Sigmoid colon (tissue), 7 donors: Measurements from ENCODE around the gene PDK2. TPM values are rescaled to one million over a fixed set of nuclear protein-coding genes. Genes with fewer than 3 reads are reported as not detected.

Source experiments
- DNase-seq: peaks from one replicate; pipeline ENCODE4 v3.0.0-alpha.2; 2019
- H3K27ac ChIP-seq, 4 donors: fragments of 200-600 bp; sonication (generic); one replicate each; pipeline ENCODE4 v1.5.1; 2016 to 2019; ENCODE audit warnings: mild to moderate bottlenecking in 1 of 4
- H3K27me3 ChIP-seq, 3 donors: fragments of 200-600 bp; sonication (generic); one replicate each; pipeline ENCODE4 v1.5.1; 2019; ENCODE audit warnings: mild to moderate bottlenecking in 1 of 3
- H3K36me3 ChIP-seq, 4 donors: fragments of 200-600 bp; sonication (generic); one replicate each; pipeline ENCODE4 v1.5.1; 2016 to 2019
- H3K4me1 ChIP-seq, 4 donors: fragments of 200-600 bp; sonication (generic); one replicate each; pipeline ENCODE4 v1.5.1; 2017 to 2019
- H3K4me3 ChIP-seq, 4 donors: fragments of 200-600 bp; sonication (generic); one replicate each; pipeline ENCODE4 v1.5.1; 2017 to 2019; ENCODE audit warnings: mild to moderate bottlenecking in 2 of 4, moderate library complexity in 1 of 4
- H3K9me3 ChIP-seq, 4 donors: fragments of 200-600 bp in 3 of 4; sonication (generic) in 3 of 4; one replicate each; pipeline versions ENCODE4 v1.5.1 to v1.6.1; 2013 to 2019
- EP300 ChIP-seq, 4 donors: sonication (generic); formaldehyde crosslinking; IDR thresholded peaks; one replicate each; pipeline ENCODE4 v1.6.1; 2017; ENCODE audit warnings: antibody characterized with exemption in 4 of 4
- POLR2A ChIP-seq, 2 donors: fragments of 450-650 bp; IDR thresholded peaks; one replicate each; pipeline ENCODE4 v1.6.1; 2016; ENCODE audit warnings: antibody characterized with exemption in 2 of 2, mild to moderate bottlenecking in 2 of 2, moderate library complexity in 2 of 2
- POLR2AphosphoS5 ChIP-seq, 4 donors: sonication (generic); formaldehyde crosslinking; IDR thresholded peaks; one replicate each; pipeline ENCODE4 v1.6.1; 2017; ENCODE audit warnings: antibody characterized with exemption in 4 of 4
- WGBS, 2 donors: extraction: QIAGEN DNeasy Blood & Tissue Kit; methylation state at CpG; one replicate each; pipeline ENCODE4 v1.1.7; 2013; 5-methylcytosine and 5-hydroxymethylcytosine counted together
- intact Hi-C: fragments of 100-400 bp; cut with DNase I; formaldehyde crosslinking; loops from one replicate; pipeline ENCODE4 v1.15.1; 2023
- polyA plus RNA-seq, 3 donors: library from polyadenylated mRNA; stranded (reverse); fragments of 200-250 nt; gene quantifications; one replicate each; pipeline ENCODE4 v1.2.3, GENCODE V29; 2013
- total RNA-seq, 4 donors: library from RNA; depleted of rRNA; stranded (reverse); fragments of >200 nt; gene quantifications; one replicate each; pipeline ENCODE4 v1.1.0, GENCODE V29; 2016
- TF ChIP-seq, protein P1 (sequence below), 4 experiments: fragments of 450-650 bp in 3 of 4; fragments of 200-600 bp in 1 of 4; IDR thresholded peaks; one replicate each; pipeline ENCODE4 v1.5.1; 2016 to 2019; ENCODE audit warnings: antibody characterized with exemption in 4 of 4, mild to moderate bottlenecking in 3 of 4, moderate library complexity in 2 of 4
- donor health status: healthy with polysubstance abuse.
- donor health status: Bipolar disorder and iron deficiency.
- donor health status: healthy.

PDK2 gene
- total and polyA plus RNA-seq, 7 donors = 23.1 to 82.8 (median 43.9) TPM

DNA sequence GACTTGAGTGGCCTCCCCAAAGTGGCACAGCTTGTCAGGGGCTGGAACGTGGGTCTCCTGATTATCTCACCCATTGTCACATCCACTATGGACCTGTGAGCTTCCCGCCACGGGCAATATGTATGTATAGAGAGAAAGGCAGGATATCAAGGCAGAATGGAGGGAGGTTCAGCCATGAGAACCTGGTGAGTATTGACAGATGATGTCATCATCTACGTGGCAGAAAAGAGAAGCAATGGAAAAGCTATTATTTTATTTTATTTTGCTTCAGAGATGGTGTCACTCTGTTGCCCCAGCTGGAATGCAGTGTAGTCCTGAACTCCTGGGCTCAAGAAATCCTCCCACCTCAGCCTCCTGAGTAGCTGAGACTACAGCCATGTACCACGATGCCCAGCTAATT is 13.4 kb upstream of the PDK2 start:
- TF ChIP-seq POLR2AphosphoS5 (IDR thresholded peaks at IDR 0.05) (no peak), POLR2A (IDR thresholded peaks at IDR 0.05) (no peak), EP300 (IDR thresholded peaks at IDR 0.05) (no peak)
- TF ChIP-seq, protein P1, sequence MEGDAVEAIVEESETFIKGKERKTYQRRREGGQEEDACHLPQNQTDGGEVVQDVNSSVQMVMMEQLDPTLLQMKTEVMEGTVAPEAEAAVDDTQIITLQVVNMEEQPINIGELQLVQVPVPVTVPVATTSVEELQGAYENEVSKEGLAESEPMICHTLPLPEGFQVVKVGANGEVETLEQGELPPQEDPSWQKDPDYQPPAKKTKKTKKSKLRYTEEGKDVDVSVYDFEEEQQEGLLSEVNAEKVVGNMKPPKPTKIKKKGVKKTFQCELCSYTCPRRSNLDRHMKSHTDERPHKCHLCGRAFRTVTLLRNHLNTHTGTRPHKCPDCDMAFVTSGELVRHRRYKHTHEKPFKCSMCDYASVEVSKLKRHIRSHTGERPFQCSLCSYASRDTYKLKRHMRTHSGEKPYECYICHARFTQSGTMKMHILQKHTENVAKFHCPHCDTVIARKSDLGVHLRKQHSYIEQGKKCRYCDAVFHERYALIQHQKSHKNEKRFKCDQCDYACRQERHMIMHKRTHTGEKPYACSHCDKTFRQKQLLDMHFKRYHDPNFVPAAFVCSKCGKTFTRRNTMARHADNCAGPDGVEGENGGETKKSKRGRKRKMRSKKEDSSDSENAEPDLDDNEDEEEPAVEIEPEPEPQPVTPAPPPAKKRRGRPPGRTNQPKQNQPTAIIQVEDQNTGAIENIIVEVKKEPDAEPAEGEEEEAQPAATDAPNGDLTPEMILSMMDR (IDR thresholded peaks at IDR 0.05) = no peak
- no peak overlapping the region for H3K4me3 ChIP-seq
- H3K27ac ChIP-seq = no peak overlapping the region
- no peaks in the 10 kb centered on the region for H3K4me1 ChIP-seq
- intact Hi-C loops = no loop called here
- H3K27me3 ChIP-seq = no peaks in the 10 kb centered on the region
- H3K36me3 ChIP-seq = peaks cover 15 to 67% (median 47%) of the 10 kb centered on the region in 4 donors
- 81 to 85% methylated on average over 5 of the region's 5 CpGs for WGBS, 2 donors
- no peak for DNase-seq
- no peaks in the 10 kb centered on the region for H3K9me3 ChIP-seq

DNA sequence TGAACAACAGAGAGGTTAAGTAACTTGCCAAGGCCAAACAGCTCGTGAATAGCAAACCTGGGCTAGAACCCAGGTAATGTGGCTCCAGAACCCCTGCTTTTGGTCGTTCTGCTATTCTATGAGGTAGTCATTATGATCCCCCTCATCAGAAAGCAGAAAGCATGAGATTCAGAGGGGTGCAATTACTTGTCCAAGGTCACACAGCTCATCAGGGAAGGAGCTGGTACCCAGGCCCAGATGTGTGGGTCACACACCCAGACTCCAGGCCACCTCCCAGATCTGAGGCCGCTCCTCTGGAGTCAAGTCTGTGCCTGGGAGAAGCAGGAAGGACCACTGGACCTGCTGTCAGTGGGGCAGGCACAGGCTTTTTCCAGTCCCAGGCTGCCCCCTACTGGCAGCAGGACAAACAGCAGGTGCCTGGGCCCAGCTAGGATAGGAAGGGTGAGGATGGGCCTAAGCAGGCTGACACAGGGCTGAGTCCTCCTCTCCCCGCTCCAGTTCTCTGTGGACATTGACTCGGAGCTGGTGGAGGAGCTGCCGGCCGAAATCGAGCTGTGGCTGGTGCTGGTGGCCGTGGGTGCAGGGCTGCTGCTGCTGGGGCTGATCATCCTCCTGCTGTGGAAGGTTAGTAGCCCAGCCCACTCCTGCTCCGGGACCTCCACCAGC is 7.8 kb upstream of the PDK2 start:
- H3K36me3 ChIP-seq = peaks cover 0 to 36% (median 13%) of the 10 kb centered on the region in 4 donors
- H3K27me3 ChIP-seq = no peaks in the 10 kb centered on the region
- no peaks in the 10 kb centered on the region for H3K9me3 ChIP-seq
- TF ChIP-seq POLR2AphosphoS5 (IDR thresholded peaks at IDR 0.05) = no peak
- TF ChIP-seq, protein P1 (IDR thresholded peaks at IDR 0.05) = peak; percentile 95 to 97 (median 97)
- no peak overlapping the region for H3K4me3 ChIP-seq
- peak overlapping the region in 1 of 4 donors; percentile 13 for H3K27ac ChIP-seq
- 45 to 50% methylated on average over 10 of the region's 10 CpGs for WGBS, 2 donors
- intact Hi-C loops = loop anchor here (1.0 kb wide), 1 partner anchor 61 kb away; no protein-coding TSS in a partner anchor
- no peaks in the 10 kb centered on the region for H3K4me1 ChIP-seq
- DNase-seq = peak; percentile 87

DNA sequence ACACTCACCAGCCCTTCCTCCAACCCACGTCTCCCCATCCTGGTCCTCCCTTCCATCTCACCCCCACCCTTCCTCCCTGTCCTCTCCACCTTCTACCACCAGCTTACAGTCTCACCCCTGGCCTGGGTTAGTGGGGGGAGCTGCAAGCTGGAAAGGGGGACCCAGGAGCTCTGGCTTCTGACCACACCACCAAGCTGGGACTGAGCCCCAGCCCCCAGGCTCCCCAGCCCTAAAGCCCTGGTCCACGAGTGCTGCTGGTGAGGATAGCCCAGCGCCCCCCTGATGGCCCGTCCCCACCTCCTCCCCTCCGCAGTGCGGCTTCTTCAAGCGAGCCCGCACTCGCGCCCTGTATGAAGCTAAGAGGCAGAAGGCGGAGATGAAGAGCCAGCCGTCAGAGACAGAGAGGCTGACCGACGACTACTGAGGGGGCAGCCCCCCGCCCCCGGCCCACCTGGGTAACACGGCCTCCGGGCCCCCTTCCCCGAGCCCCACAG is 7.2 kb upstream of the PDK2 start:
- TF ChIP-seq, protein P1 (IDR thresholded peaks at IDR 0.05) = no peak
- no peak for TF ChIP-seq POLR2AphosphoS5 (IDR thresholded peaks at IDR 0.05)
- no peak for TF ChIP-seq POLR2A (IDR thresholded peaks at IDR 0.05)
- peaks cover 0 to 30% (median 12%) of the 10 kb centered on the region in 4 donors for H3K36me3 ChIP-seq

DNA sequence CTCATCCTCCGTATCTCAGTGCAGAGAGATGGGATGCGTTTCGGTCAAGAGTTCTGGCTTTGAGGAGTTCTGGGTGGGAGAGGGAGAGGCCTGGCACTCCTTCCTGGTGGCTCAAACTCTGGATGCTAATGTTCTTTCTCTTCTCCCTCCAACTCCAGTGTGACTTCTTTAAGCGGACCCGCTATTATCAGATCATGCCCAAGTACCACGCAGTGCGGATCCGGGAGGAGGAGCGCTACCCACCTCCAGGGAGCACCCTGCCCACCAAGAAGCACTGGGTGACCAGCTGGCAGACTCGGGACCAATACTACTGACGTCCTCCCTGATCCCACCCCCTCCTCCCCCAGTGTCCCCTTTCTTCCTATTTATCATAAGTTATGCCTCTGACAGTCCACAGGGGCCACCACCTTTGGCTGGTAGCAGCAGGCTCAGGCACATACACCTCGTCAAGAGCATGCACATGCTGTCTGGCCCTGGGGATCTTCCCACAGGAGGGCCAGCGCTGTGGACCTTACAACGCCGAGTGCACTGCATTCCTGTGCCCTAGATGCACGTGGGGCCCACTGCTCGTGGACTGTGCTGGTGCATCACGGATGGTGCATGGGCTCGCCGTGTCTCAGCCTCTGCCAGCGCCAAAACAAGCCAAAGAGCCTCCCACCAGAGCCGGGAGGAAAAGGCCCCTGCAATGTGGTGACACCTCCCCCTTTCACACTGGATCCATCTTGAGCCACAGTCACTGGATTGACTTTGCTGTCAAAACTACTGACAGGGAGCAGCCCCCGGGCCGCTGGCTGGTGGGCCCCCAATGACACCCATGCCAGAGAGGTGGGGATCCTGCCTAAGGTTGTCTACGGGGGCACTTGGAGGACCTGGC is 6.0 kb upstream of the PDK2 start:
- peaks cover 0 to 25% (median 11%) of the 10 kb centered on the region in 4 donors for H3K36me3 ChIP-seq
- intact Hi-C loops = no loop called here
- DNase-seq = no peak
- peaks cover 0 to 3% (median 1%) of the 10 kb centered on the region in 4 donors for H3K4me1 ChIP-seq
- H3K4me3 ChIP-seq = no peak overlapping the region
- no peaks in the 10 kb centered on the region for H3K27me3 ChIP-seq
- no peaks in the 10 kb centered on the region for H3K9me3 ChIP-seq
- no peak overlapping the region for H3K27ac ChIP-seq
- TF ChIP-seq POLR2A (IDR thresholded peaks at IDR 0.05) (no peak), EP300 (IDR thresholded peaks at IDR 0.05) (no peak), POLR2AphosphoS5 (IDR thresholded peaks at IDR 0.05) (no peak)
- WGBS, 2 donors = 87 to 88% methylated on average over 25 of the region's 25 CpGs

More for the DNA sequence above, 7.2 kb upstream of the PDK2 start:
- Histone ChIP-seq H3K4me3 (no peak overlapping the region), H3K4me1 (no peaks in the 10 kb centered on the region), H3K27me3 (no peaks in the 10 kb centered on the region), H3K9me3 (no peaks in the 10 kb centered on the region), H3K27ac (no peak overlapping the region)
- intact Hi-C loops = loop anchor here (1.0 kb wide), 1 partner anchor 62 kb away; no protein-coding TSS in a partner anchor
- WGBS, 2 donors = 88 to 89% methylated on average over 19 of the region's 19 CpGs
- DNase-seq = no peak

DNA sequence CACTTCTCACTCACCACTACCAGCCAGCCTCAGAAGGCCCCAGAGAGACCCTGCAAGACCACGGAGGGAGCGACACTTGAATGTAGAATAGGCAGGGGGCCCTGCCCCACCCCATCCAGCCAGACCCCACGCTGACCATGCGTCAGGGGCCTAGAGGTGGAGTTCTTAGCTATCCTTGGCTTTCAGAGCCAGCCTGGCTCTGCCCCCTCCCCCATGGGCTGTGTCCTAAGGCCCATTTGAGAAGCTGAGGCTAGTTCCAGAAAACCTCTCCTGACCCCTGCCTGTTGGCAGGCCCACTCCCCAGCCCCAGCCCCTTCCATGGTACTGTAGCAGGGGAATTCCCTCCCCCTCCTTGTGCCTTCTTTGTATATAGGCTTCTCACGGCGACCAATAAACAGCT is 5.1 kb upstream of the PDK2 start:
- Histone ChIP-seq H3K4me1 (peaks cover 0 to 9% (median 1%) of the 10 kb centered on the region in 4 donors), H3K9me3 (no peaks in the 10 kb centered on the region), H3K27ac (no peak overlapping the region), H3K27me3 (no peaks in the 10 kb centered on the region), H3K4me3 (no peak overlapping the region), H3K36me3 (peaks cover 0 to 25% (median 11%) of the 10 kb centered on the region in 4 donors)
- TF ChIP-seq POLR2A (IDR thresholded peaks at IDR 0.05) = no peak
- TF ChIP-seq POLR2AphosphoS5 (IDR thresholded peaks at IDR 0.05) = no peak
- TF ChIP-seq, protein P1 (IDR thresholded peaks at IDR 0.05) = no peak
- no peak for TF ChIP-seq EP300 (IDR thresholded peaks at IDR 0.05)
- WGBS, 2 donors = 84 to 85% methylated on average over 6 of the region's 6 CpGs
- intact Hi-C loops = no loop called here
- DNase-seq = no peak
